Activated T-cell treated with anti-CD3 and anti-CD28 coated beads, Interleukin-2, amount 50 U/mL, for 24 hours (primary cell): ENCODE results near the gene UBXN11.
"Not testable (repeated sequence)": the region's sequence is repeated elsewhere in the genome, so short reads cannot be mapped to it uniquely, and the experiment has no call there.

Experiments used
- DNase-seq: peaks from one replicate; pipeline ENCODE4 v3.0.0-alpha.2; 2020
- H3K27ac Mint-ChIP-seq: 2 replicates; pipeline ENCODE4 v1.8.0; 2020; ENCODE audit warnings: mild to moderate bottlenecking, mixed read lengths
- H3K27me3 Mint-ChIP-seq: 2 replicates; pipeline ENCODE4 v1.8.0; 2020; ENCODE audit warnings: mixed read lengths
- H3K36me3 Mint-ChIP-seq: 2 replicates; pipeline ENCODE4 v1.8.0; 2020; ENCODE audit warnings: low read depth, mixed read lengths
- H3K4me1 Mint-ChIP-seq: 2 replicates; pipeline ENCODE4 v1.8.0; 2020; ENCODE audit warnings: low read depth, mixed read lengths
- H3K4me3 Mint-ChIP-seq: 2 replicates; pipeline ENCODE4 v1.8.0; 2020; ENCODE audit warnings: mild to moderate bottlenecking, moderate library complexity, mixed read lengths
- H3K9me3 Mint-ChIP-seq: 2 replicates; pipeline ENCODE4 v1.8.0; 2020; ENCODE audit warnings: mixed read lengths

The UBXN11 gene

GRCh38 chr1:26324550-26324949, 18.1 kb upstream of the UBXN11 start:
- Mint-ChIP-seq H3K9me3 (no peaks in the 10 kb centered on the region), H3K4me1 (peaks cover 36% of the 10 kb centered on the region), H3K4me3 (no peak overlapping the region), H3K36me3 (peaks cover 48% of the 10 kb centered on the region), H3K27me3 (no peaks in the 10 kb centered on the region), H3K27ac (peak overlapping the region; percentile 53)
- no peak for DNase-seq

GRCh38 chr1:26323382-26323781, 16.9 kb upstream of the UBXN11 start:
- Mint-ChIP-seq H3K9me3 (no peaks in the 10 kb centered on the region), H3K4me1 (peaks cover 44% of the 10 kb centered on the region), H3K36me3 (peaks cover 59% of the 10 kb centered on the region), H3K4me3 (no peak overlapping the region), H3K27ac (peak overlapping the region; percentile 94), H3K27me3 (no peaks in the 10 kb centered on the region)
- no peak for DNase-seq

GRCh38 chr1:26322042-26322331, 15.6 kb upstream of the UBXN11 start:
- Mint-ChIP-seq H3K4me1 (peaks cover 56% of the 10 kb centered on the region), H3K9me3 (no peaks in the 10 kb centered on the region), H3K27me3 (no peaks in the 10 kb centered on the region), H3K36me3 (peaks cover 66% of the 10 kb centered on the region), H3K4me3 (no peak overlapping the region), H3K27ac (peak overlapping the region; percentile 94)
- no peak for DNase-seq

- no peaks in the 10 kb centered on the region for H3K27me3 Mint-ChIP-seq
- peaks cover 60% of the 10 kb centered on the region for H3K4me1 Mint-ChIP-seq
- H3K36me3 Mint-ChIP-seq = peaks cover 66% of the 10 kb centered on the region
- H3K9me3 Mint-ChIP-seq = no peaks in the 10 kb centered on the region
- H3K4me3 Mint-ChIP-seq = peak overlapping the region; percentile 70
- DNase-seq = peak; percentile 98
- peak overlapping the region; percentile 94 for H3K27ac Mint-ChIP-seq
Observed at GRCh38 chr1:26321315-26322041, 15.0 kb upstream of the UBXN11 start.

GRCh38 chr1:26320896-26321295, 14.5 kb upstream of the UBXN11 start:
- Mint-ChIP-seq H3K9me3 (no peaks in the 10 kb centered on the region), H3K4me3 (peak overlapping the region; percentile 70), H3K27ac (peak overlapping the region; percentile 94), H3K27me3 (no peaks in the 10 kb centered on the region), H3K4me1 (peaks cover 65% of the 10 kb centered on the region), H3K36me3 (peaks cover 66% of the 10 kb centered on the region)
- DNase-seq = no peak

GRCh38 chr1:26318338-26319064, 12.1 kb upstream of the UBXN11 start:
- Mint-ChIP-seq H3K4me1 (peaks cover 80% of the 10 kb centered on the region), H3K27me3 (no peaks in the 10 kb centered on the region), H3K4me3 (peak overlapping the region; percentile 90), H3K27ac (peak overlapping the region; percentile 98), H3K36me3 (peaks cover 51% of the 10 kb centered on the region), H3K9me3 (no peaks in the 10 kb centered on the region)
- peak; percentile 65 for DNase-seq

- H3K27me3 Mint-ChIP-seq = no peaks in the 10 kb centered on the region
- peak; percentile 76 for DNase-seq
- peaks cover 76% of the 10 kb centered on the region for H3K4me1 Mint-ChIP-seq
Observed at GRCh38 chr1:26317612-26318337, 11.3 kb upstream of the UBXN11 start, which contains the start of gene CD52. TSS of gene CD52 (plus strand) at chr1:26317958. CDS start at chr1:26318018, 60 bp downstream.

GRCh38 chr1:26317146-26317545, 10.7 kb upstream of the UBXN11 start:
- H3K4me1 Mint-ChIP-seq = peaks cover 70% of the 10 kb centered on the region
- H3K27ac Mint-ChIP-seq = peak overlapping the region; percentile 98
- DNase-seq = no peak
- no peaks in the 10 kb centered on the region for H3K9me3 Mint-ChIP-seq
- H3K4me3 Mint-ChIP-seq = peak overlapping the region; percentile 90
- peaks cover 38% of the 10 kb centered on the region for H3K36me3 Mint-ChIP-seq
- H3K27me3 Mint-ChIP-seq = no peaks in the 10 kb centered on the region

More at GRCh38 chr1:26317612-26318337, 11.3 kb upstream of the UBXN11 start, which contains the start of gene CD52:
- Mint-ChIP-seq H3K9me3 (no peaks in the 10 kb centered on the region), H3K4me3 (peak within 1 kb of the TSS; percentile 90), H3K36me3 (peaks cover 44% of the 10 kb centered on the region), H3K27ac (peak within 1 kb of the TSS; percentile 98)

GRCh38 chr1:26315874-26316850, 9.7 kb upstream of the UBXN11 start:
- Mint-ChIP-seq H3K4me1 (peaks cover 62% of the 10 kb centered on the region), H3K27me3 (no peaks in the 10 kb centered on the region), H3K9me3 (no peaks in the 10 kb centered on the region), H3K36me3 (peaks cover 28% of the 10 kb centered on the region), H3K27ac (peak overlapping the region; percentile 98), H3K4me3 (peak overlapping the region; percentile 90)
- DNase-seq = no peak

GRCh38 chr1:26314501-26314900, 8.1 kb upstream of the UBXN11 start:
- Mint-ChIP-seq H3K4me3 (no peak overlapping the region), H3K27me3 (no peaks in the 10 kb centered on the region), H3K27ac (peak overlapping the region; percentile 9), H3K36me3 (peaks cover 17% of the 10 kb centered on the region), H3K4me1 (peaks cover 47% of the 10 kb centered on the region), H3K9me3 (no peaks in the 10 kb centered on the region)
- no peak for DNase-seq

- H3K9me3 Mint-ChIP-seq, H3K36me3 Mint-ChIP-seq, H3K27me3 Mint-ChIP-seq: not testable (repeated sequence)
- Mint-ChIP-seq H3K4me3 (peak overlapping the region; percentile 99), H3K4me1 (peaks cover 32% of the 10 kb centered on the region), H3K27ac (peak overlapping the region; percentile 97)
- DNase-seq = peak; percentile 41
Observed at GRCh38 chr1:26307966-26308899, 1.8 kb upstream of the UBXN11 start.

GRCh38 chr1:26307363-26307781, 936 bp upstream of the UBXN11 start:
- Mint-ChIP-seq H3K4me1 (peaks cover 32% of the 10 kb centered on the region), H3K4me3 (peak overlapping the region; percentile 99), H3K36me3 (peaks cover 5% of the 10 kb centered on the region), H3K27ac (peak overlapping the region; percentile 97), H3K27me3 (no peaks in the 10 kb centered on the region), H3K9me3 (no peaks in the 10 kb centered on the region)
- no peak for DNase-seq
